Astrocyte (in vitro differentiated cells and primary cell): ENCODE measurements around the gene DRG2. TPM values are rescaled to one million over a fixed set of nuclear protein-coding genes. Genes with fewer than 3 reads are reported as not detected.

Experiments
- DNase-seq: peaks from one replicate; pipeline ENCODE4 v3.0.0-alpha.2; 2010; ENCODE audit warnings: low read depth
- FAIRE-seq: peaks from 2 replicates; lab custom pipeline; 2011; peaks lifted over from hg19 to GRCh38; lab: Jason Lieb, UNC
- H2AFZ ChIP-seq: 2 replicates; pipeline ENCODE4 v1.6.0; 2012; ENCODE audit warnings: low read depth, low read length, inconsistent platforms
- H3K27ac ChIP-seq: 2 replicates; pipeline ENCODE4 v1.5.1; 2011; ENCODE audit warnings: low read depth, low read length, inconsistent platforms
- H3K27me3 ChIP-seq: 2 replicates; pipeline ENCODE4 v1.6.0; 2011; ENCODE audit warnings: low read length, inconsistent platforms; ENCODE audit not compliant: insufficient read depth
- H3K36me3 ChIP-seq: 2 replicates; pipeline ENCODE4 v1.5.1; 2011; ENCODE audit warnings: low read length, inconsistent platforms; ENCODE audit not compliant: insufficient read depth
- H3K4me1 ChIP-seq: 2 replicates; pipeline ENCODE4 v1.5.1; 2011; ENCODE audit warnings: low read length, inconsistent platforms; ENCODE audit not compliant: insufficient read depth
- H3K4me2 ChIP-seq: 2 replicates; pipeline ENCODE4 v1.6.0; 2012; ENCODE audit warnings: low read length, inconsistent platforms
- H3K4me3 ChIP-seq: 2 replicates; pipeline ENCODE4 v1.5.1; 2011; ENCODE audit warnings: low read depth, mild to moderate bottlenecking, low read length, inconsistent platforms; ENCODE audit not compliant: insufficient read depth
- H3K79me2 ChIP-seq: 2 replicates; pipeline ENCODE4 v1.6.0; 2012; ENCODE audit warnings: mild to moderate bottlenecking, low read length, inconsistent platforms; ENCODE audit not compliant: insufficient read depth
- H3K9ac ChIP-seq: 2 replicates; pipeline ENCODE4 v1.6.0; 2012; ENCODE audit warnings: mild to moderate bottlenecking, low read length, inconsistent platforms
- H3K9me3 ChIP-seq: 2 replicates; pipeline ENCODE4 v1.5.1; 2012; ENCODE audit warnings: low read depth, mild to moderate bottlenecking, low read length, inconsistent platforms; ENCODE audit not compliant: insufficient read depth
- H4K20me1 ChIP-seq: 2 replicates; pipeline ENCODE4 v1.6.0; 2012; ENCODE audit warnings: low read length, inconsistent platforms; ENCODE audit not compliant: insufficient read depth
- H3K27ac Mint-ChIP-seq: one replicate; pipeline ENCODE4 v1.8.0; 2021; ENCODE audit warnings: mild to moderate bottlenecking, mixed read lengths; ENCODE audit not compliant: unreplicated experiment
- H3K27me3 Mint-ChIP-seq: one replicate; pipeline ENCODE4 v1.8.0; 2021; ENCODE audit warnings: low read depth, mixed read lengths; ENCODE audit not compliant: unreplicated experiment
- H3K36me3 Mint-ChIP-seq: one replicate; pipeline ENCODE4 v1.8.0; 2021; ENCODE audit warnings: low read depth, mixed read lengths; ENCODE audit not compliant: unreplicated experiment
- H3K4me1 Mint-ChIP-seq: one replicate; pipeline ENCODE4 v1.8.0; 2021; ENCODE audit warnings: low read depth, mixed read lengths; ENCODE audit not compliant: unreplicated experiment
- H3K4me3 Mint-ChIP-seq: one replicate; pipeline ENCODE4 v1.8.0; 2021; ENCODE audit warnings: mild to moderate bottlenecking, moderate library complexity, mixed read lengths; ENCODE audit not compliant: unreplicated experiment
- H3K9me3 Mint-ChIP-seq: one replicate; pipeline ENCODE4 v1.8.0; 2021; ENCODE audit warnings: mild to moderate bottlenecking, mixed read lengths; ENCODE audit not compliant: unreplicated experiment
- CTCF ChIP-seq: IDR thresholded peaks from 2 replicates; pipeline ENCODE4 v1.5.1; 2011; ENCODE audit warnings: low read depth, mild to moderate bottlenecking, inconsistent platforms, low read length, moderate library complexity; ENCODE audit not compliant: insufficient read depth
- EZH2 ChIP-seq: IDR thresholded peaks from 2 replicates; pipeline ENCODE4 v1.6.1; 2012; ENCODE audit warnings: mild to moderate bottlenecking, low read length, inconsistent platforms; ENCODE audit not compliant: insufficient read depth
- total RNA-seq: library from RNA; stranded (reverse); gene quantifications from 2 replicates; pipeline ENCODE4 v1.2.1, GENCODE V29; 2021

The DRG2 gene
- total RNA-seq, 1 donor from 2014 or later = 35.0 TPM

- H3K79me2 ChIP-seq = no peaks in the 10 kb centered on the region
- FAIRE-seq (no peak), DNase-seq (no peak)
- no peaks in the 10 kb centered on the region for H3K36me3 ChIP-seq
- H3K4me1 ChIP-seq = peaks cover 4% of the 10 kb centered on the region
- TF ChIP-seq CTCF (no peak), EZH2 (no peak)
- H3K27ac ChIP-seq = no peak overlapping the region
- Mint-ChIP-seq H3K36me3 (no peaks in the 10 kb centered on the region), H3K27me3 (peaks cover 12% of the 10 kb centered on the region), H3K9me3 (peaks cover 3% of the 10 kb centered on the region), H3K27ac (no peak overlapping the region), H3K4me1 (peaks cover 4% of the 10 kb centered on the region), H3K4me3 (no peak overlapping the region)
- no peaks in the 10 kb centered on the region for H4K20me1 ChIP-seq
- H3K27me3 ChIP-seq = peaks cover 5% of the 10 kb centered on the region
- H3K9me3 ChIP-seq = no peaks in the 10 kb centered on the region
- H3K9ac ChIP-seq = no peak overlapping the region
- no peak overlapping the region for H3K4me3 ChIP-seq
- H3K4me2 ChIP-seq = no peak overlapping the region
- no peak overlapping the region for H2AFZ ChIP-seq
Measured at GRCh38 chr17:18074566-18075272, 13.0 kb upstream of the DRG2 start.

GRCh38 chr17:18076936-18077335, 10.8 kb upstream of the DRG2 start:
- DNase-seq = no peak
- Histone ChIP-seq H3K4me1 (no peaks in the 10 kb centered on the region), H3K27ac (no peak overlapping the region), H3K79me2 (no peaks in the 10 kb centered on the region), H3K4me3 (no peak overlapping the region), H3K36me3 (no peaks in the 10 kb centered on the region), H3K9me3 (no peaks in the 10 kb centered on the region), H3K4me2 (no peak overlapping the region), H2AFZ (no peak overlapping the region), H4K20me1 (no peaks in the 10 kb centered on the region), H3K9ac (no peak overlapping the region), H3K27me3 (peaks cover 5% of the 10 kb centered on the region)
- peaks cover 3% of the 10 kb centered on the region for H3K9me3 Mint-ChIP-seq
- no peaks in the 10 kb centered on the region for H3K36me3 Mint-ChIP-seq
- H3K4me1 Mint-ChIP-seq = no peaks in the 10 kb centered on the region
- H3K27me3 Mint-ChIP-seq = peaks cover 12% of the 10 kb centered on the region
- no peak for TF ChIP-seq CTCF
- TF ChIP-seq EZH2 = no peak
- no peak overlapping the region for H3K27ac Mint-ChIP-seq
- no peak for FAIRE-seq
- H3K4me3 Mint-ChIP-seq = no peak overlapping the region

GRCh38 chr17:18079543-18079942, 8.2 kb upstream of the DRG2 start:
- H3K9me3 ChIP-seq = no peaks in the 10 kb centered on the region
- no peaks in the 10 kb centered on the region for H3K4me1 ChIP-seq
- no peak overlapping the region for H3K9ac ChIP-seq
- TF ChIP-seq EZH2 (no peak), CTCF (no peak)
- peaks cover 3% of the 10 kb centered on the region for H3K9me3 Mint-ChIP-seq
- H3K36me3 Mint-ChIP-seq = no peaks in the 10 kb centered on the region
- H3K79me2 ChIP-seq = no peaks in the 10 kb centered on the region
- no peaks in the 10 kb centered on the region for H3K36me3 ChIP-seq
- H4K20me1 ChIP-seq = no peaks in the 10 kb centered on the region
- peaks cover 5% of the 10 kb centered on the region for H3K27me3 ChIP-seq
- FAIRE-seq (no peak), DNase-seq (no peak)
- no peak overlapping the region for H3K27ac Mint-ChIP-seq
- H3K4me3 ChIP-seq = no peak overlapping the region
- no peak overlapping the region for H2AFZ ChIP-seq
- peaks cover 12% of the 10 kb centered on the region for H3K27me3 Mint-ChIP-seq
- no peaks in the 10 kb centered on the region for H3K4me1 Mint-ChIP-seq
- H3K4me3 Mint-ChIP-seq = no peak overlapping the region
- H3K4me2 ChIP-seq = no peak overlapping the region
- H3K27ac ChIP-seq = no peak overlapping the region
